ENCODE results near the gene RNF20. TPM values are rescaled to one million over a fixed set of nuclear protein-coding genes. Genes with fewer than 3 reads are reported as not detected.

RNF20 gene
- total RNA-seq, 1 experiment from 2014 or later = 34.4 TPM

DNA sequence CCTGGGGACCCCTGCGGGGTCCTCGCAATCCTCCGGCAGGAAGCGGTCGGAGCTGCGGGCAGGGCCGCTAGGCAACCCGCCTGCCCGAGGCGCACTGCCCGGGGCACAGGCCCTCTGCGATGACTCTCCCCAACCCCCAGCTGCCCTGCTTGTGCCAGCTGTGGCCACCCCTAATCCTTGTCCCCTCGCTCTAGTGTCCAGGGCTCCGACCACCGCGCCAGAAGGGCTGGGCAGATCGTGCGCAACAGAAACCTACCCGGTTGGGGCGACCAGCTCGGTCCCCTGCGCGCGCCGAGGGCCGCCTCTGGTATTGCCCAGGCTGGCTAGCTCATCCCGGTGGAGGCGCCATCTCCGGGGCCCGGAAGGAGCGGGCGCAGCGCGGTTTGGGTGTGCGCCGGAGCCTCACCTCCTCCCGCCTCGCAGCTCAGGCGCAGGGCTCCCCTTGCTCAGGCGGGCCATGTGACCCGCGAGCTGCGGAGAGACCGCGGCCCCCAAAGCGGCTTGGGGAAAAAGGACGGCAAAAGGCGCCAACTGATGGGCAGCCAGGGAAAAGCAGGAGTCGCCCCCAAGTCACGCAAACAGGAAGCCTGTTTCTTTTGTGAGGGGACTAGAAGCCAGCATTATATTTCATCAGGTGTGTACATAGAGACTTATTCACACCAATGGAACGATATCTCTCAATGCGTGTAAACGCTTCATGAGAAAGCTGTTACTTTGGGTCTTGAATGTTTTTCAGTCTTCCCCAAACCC lies 46.8 kb upstream of the RNF20 start:
- CTCF ChIA-PET = interaction anchor here (0.8 to 1.6 kb wide), 4 partner anchors 21 to 98 kb away, joined by 3 to 4 read pairs (median 3); no protein-coding TSS in a partner anchor
- peak; percentile 69 for DNase-seq
- TF ChIP-seq, protein P1, sequence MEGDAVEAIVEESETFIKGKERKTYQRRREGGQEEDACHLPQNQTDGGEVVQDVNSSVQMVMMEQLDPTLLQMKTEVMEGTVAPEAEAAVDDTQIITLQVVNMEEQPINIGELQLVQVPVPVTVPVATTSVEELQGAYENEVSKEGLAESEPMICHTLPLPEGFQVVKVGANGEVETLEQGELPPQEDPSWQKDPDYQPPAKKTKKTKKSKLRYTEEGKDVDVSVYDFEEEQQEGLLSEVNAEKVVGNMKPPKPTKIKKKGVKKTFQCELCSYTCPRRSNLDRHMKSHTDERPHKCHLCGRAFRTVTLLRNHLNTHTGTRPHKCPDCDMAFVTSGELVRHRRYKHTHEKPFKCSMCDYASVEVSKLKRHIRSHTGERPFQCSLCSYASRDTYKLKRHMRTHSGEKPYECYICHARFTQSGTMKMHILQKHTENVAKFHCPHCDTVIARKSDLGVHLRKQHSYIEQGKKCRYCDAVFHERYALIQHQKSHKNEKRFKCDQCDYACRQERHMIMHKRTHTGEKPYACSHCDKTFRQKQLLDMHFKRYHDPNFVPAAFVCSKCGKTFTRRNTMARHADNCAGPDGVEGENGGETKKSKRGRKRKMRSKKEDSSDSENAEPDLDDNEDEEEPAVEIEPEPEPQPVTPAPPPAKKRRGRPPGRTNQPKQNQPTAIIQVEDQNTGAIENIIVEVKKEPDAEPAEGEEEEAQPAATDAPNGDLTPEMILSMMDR (IDR thresholded peaks at IDR 0.05; ENCODE audit: unreplicated experiment) = no peak
- Mint-ChIP-seq H3K9me3 (ENCODE audit: low read depth, unreplicated experiment) (no peaks in the 10 kb centered on the region), H3K27ac (ENCODE audit: unreplicated experiment) (peak overlapping the region; percentile 57), H3K4me3 (ENCODE audit: low read depth, unreplicated experiment) (peak overlapping the region; percentile 94), H3K36me3 (ENCODE audit: insufficient read depth, unreplicated experiment) (peaks cover 18% of the 10 kb centered on the region), H3K4me1 (ENCODE audit: low read depth, unreplicated experiment) (peaks cover 23% of the 10 kb centered on the region), H3K27me3 (ENCODE audit: unreplicated experiment) (no peaks in the 10 kb centered on the region)
- intact Hi-C loops (cut with micrococcal nuclease; ENCODE audit: unreplicated experiment) = no loop called here
- no TSS peak for BruUV-seq (replicated peaks)

GRCh38 chr9:101487443-101487840 lies 46.2 kb upstream of the RNF20 start:
- peak overlapping the region; percentile 94 for H3K4me3 Mint-ChIP-seq (ENCODE audit: low read depth, unreplicated experiment)
- no TSS peak for BruUV-seq (replicated peaks)
- H3K4me1 Mint-ChIP-seq (ENCODE audit: low read depth, unreplicated experiment) = peaks cover 21% of the 10 kb centered on the region
- TF ChIP-seq, protein P1 (IDR thresholded peaks at IDR 0.05; ENCODE audit: unreplicated experiment) = no peak
- no peak for DNase-seq
- no peaks in the 10 kb centered on the region for H3K9me3 Mint-ChIP-seq (ENCODE audit: low read depth, unreplicated experiment)
- H3K27me3 Mint-ChIP-seq (ENCODE audit: unreplicated experiment) = no peaks in the 10 kb centered on the region
- peaks cover 18% of the 10 kb centered on the region for H3K36me3 Mint-ChIP-seq (ENCODE audit: insufficient read depth, unreplicated experiment)
- intact Hi-C loops (cut with micrococcal nuclease; ENCODE audit: unreplicated experiment) = no loop called here
- CTCF ChIA-PET = interaction anchor here (1.0 to 1.6 kb wide), 3 partner anchors 22 to 45 kb away, joined by 3 to 4 read pairs (median 3); no protein-coding TSS in a partner anchor
- peak overlapping the region; percentile 57 for H3K27ac Mint-ChIP-seq (ENCODE audit: unreplicated experiment)

GRCh38 chr9:101495810-101496209 lies 37.8 kb upstream of the RNF20 start:
- Mint-ChIP-seq H3K36me3 (ENCODE audit: insufficient read depth, unreplicated experiment) (no peaks in the 10 kb centered on the region), H3K27me3 (ENCODE audit: unreplicated experiment) (no peaks in the 10 kb centered on the region), H3K27ac (ENCODE audit: unreplicated experiment) (no peak overlapping the region), H3K4me1 (ENCODE audit: low read depth, unreplicated experiment) (no peaks in the 10 kb centered on the region), H3K9me3 (ENCODE audit: low read depth, unreplicated experiment) (no peaks in the 10 kb centered on the region), H3K4me3 (ENCODE audit: low read depth, unreplicated experiment) (no peak overlapping the region)
- BruUV-seq (replicated peaks) = no TSS peak
- CTCF ChIA-PET = no interaction called here
- intact Hi-C loops (cut with micrococcal nuclease; ENCODE audit: unreplicated experiment) = no loop called here
- no peak for DNase-seq
- TF ChIP-seq, protein P1 (IDR thresholded peaks at IDR 0.05; ENCODE audit: unreplicated experiment) = no peak

DNA sequence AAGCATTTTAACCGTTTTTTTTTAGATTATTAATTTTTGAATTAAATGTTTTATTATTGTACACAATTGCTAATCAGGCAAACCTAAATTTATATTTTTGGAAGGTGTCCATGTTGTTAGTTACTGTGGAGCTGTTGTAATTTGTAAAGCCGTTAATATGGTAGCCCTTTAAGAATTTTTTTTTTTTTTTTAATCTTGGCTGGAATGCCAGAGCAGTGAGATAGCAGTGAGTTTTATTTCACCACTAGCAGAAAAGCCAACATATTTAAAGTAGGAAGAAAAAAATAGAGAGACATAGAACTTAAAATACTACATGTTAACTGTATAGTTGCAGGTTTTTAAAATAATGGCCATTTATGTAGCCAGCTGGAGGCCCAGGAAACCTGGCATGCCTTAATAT lies 35.3 kb upstream of the RNF20 start:
- Mint-ChIP-seq H3K27me3 (ENCODE audit: unreplicated experiment) (no peaks in the 10 kb centered on the region), H3K4me1 (ENCODE audit: low read depth, unreplicated experiment) (no peaks in the 10 kb centered on the region), H3K36me3 (ENCODE audit: insufficient read depth, unreplicated experiment) (no peaks in the 10 kb centered on the region), H3K9me3 (ENCODE audit: low read depth, unreplicated experiment) (no peaks in the 10 kb centered on the region), H3K4me3 (ENCODE audit: low read depth, unreplicated experiment) (no peak overlapping the region), H3K27ac (ENCODE audit: unreplicated experiment) (no peak overlapping the region)
- intact Hi-C loops (cut with micrococcal nuclease; ENCODE audit: unreplicated experiment) = no loop called here
- no TSS peak for BruUV-seq (replicated peaks)
- no peak for DNase-seq
- TF ChIP-seq, protein P1 (IDR thresholded peaks at IDR 0.05; ENCODE audit: unreplicated experiment) = no peak
- CTCF ChIA-PET = no interaction called here

All from Calu3 (cell line).